Epithelial cell of proximal tubule (primary cell): ENCODE data around the gene CRPPA. TPM values are rescaled to one million over a fixed set of nuclear protein-coding genes. Genes with fewer than 3 reads are reported as not detected.
"Not testable (repeated sequence)": the region's sequence is repeated elsewhere in the genome, so short reads cannot be mapped to it uniquely, and the experiment has no call there.

ENCODE experiments used
- DNase-seq: peaks from one replicate; pipeline ENCODE4 v3.0.0-alpha.2; 2011; ENCODE audit warnings: low read depth
- H3K4me3 ChIP-seq: 2 replicates; pipeline ENCODE4 v1.5.1; 2011; ENCODE audit warnings: low read depth, mild to moderate bottlenecking, low read length
- total RNA-seq: library from RNA; depleted of rRNA; stranded (reverse); fragments of >200 nt; gene quantifications from 2 replicates; pipeline ENCODE4 v1.2.3, GENCODE V29; 2015
- TF ChIP-seq, protein P1 (sequence below): conservative IDR thresholded peaks from 2 replicates; pipeline ENCODE4 v1.5.1; 2012; ENCODE audit warnings: low read depth, mild to moderate bottlenecking, low read length

CRPPA gene
- 0.52 and 1.8 TPM in 2 replicates for total RNA-seq

GRCh38 chr7:16421333-16422102 lies at the start of gene CRPPA:
Gene CRPPA (minus strand): TSS chr7:16421538. CDS start chr7:16421322, 216 bp downstream.
- TF ChIP-seq, protein P1, sequence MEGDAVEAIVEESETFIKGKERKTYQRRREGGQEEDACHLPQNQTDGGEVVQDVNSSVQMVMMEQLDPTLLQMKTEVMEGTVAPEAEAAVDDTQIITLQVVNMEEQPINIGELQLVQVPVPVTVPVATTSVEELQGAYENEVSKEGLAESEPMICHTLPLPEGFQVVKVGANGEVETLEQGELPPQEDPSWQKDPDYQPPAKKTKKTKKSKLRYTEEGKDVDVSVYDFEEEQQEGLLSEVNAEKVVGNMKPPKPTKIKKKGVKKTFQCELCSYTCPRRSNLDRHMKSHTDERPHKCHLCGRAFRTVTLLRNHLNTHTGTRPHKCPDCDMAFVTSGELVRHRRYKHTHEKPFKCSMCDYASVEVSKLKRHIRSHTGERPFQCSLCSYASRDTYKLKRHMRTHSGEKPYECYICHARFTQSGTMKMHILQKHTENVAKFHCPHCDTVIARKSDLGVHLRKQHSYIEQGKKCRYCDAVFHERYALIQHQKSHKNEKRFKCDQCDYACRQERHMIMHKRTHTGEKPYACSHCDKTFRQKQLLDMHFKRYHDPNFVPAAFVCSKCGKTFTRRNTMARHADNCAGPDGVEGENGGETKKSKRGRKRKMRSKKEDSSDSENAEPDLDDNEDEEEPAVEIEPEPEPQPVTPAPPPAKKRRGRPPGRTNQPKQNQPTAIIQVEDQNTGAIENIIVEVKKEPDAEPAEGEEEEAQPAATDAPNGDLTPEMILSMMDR: no peak
- DNase-seq: peak; percentile 46
- peak within 1 kb of the TSS; percentile 68 for H3K4me3 ChIP-seq

- TF ChIP-seq, protein P1: no peak
- peak; percentile 4 for DNase-seq
- H3K4me3 ChIP-seq: peak within 1 kb of the TSS; percentile 47
Measured at GRCh38 chr7:16465469-16466361, 44.4 kb upstream of the CRPPA start, which contains the start of gene SOSTDC1. Gene SOSTDC1 (minus strand): TSS chr7:16465738. CDS start chr7:16465668, 70 bp downstream.

- TF ChIP-seq, protein P1: no peak
- H3K4me3 ChIP-seq: peak overlapping the region; percentile 6
- no peak for DNase-seq
Measured at GRCh38 chr7:16463949-16464715, 42.8 kb upstream of the CRPPA start.

- DNase-seq: no peak
- TF ChIP-seq, protein P1: no peak
- no peak overlapping the region for H3K4me3 ChIP-seq
Measured at GRCh38 chr7:16463520-16463919, 42.2 kb upstream of the CRPPA start.

DNA sequence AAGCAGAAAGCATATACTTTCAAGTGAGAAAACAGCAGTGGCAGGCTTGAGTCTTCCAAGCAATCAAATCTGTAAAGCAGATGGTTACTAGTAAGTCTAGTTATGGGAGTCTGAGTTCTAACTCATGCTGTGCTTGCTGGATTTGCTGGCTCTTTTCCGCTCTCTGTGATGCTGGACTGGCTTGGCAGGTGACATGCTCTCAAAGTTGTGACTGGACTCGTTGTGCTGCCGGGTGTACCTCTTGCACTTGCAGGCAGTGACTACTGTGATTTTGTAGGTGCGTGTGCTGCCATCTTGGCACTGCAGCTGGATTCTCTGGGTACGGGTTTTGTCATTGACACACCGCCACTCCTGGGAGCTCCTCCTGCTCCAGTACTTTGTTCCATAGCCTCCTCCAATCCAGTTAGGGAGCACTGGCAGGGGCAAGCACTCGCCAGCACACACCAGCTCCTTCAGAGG lies 41.1 kb upstream of the CRPPA start:
- no peak overlapping the region for H3K4me3 ChIP-seq
- TF ChIP-seq, protein P1: no peak
- DNase-seq: no peak

DNA sequence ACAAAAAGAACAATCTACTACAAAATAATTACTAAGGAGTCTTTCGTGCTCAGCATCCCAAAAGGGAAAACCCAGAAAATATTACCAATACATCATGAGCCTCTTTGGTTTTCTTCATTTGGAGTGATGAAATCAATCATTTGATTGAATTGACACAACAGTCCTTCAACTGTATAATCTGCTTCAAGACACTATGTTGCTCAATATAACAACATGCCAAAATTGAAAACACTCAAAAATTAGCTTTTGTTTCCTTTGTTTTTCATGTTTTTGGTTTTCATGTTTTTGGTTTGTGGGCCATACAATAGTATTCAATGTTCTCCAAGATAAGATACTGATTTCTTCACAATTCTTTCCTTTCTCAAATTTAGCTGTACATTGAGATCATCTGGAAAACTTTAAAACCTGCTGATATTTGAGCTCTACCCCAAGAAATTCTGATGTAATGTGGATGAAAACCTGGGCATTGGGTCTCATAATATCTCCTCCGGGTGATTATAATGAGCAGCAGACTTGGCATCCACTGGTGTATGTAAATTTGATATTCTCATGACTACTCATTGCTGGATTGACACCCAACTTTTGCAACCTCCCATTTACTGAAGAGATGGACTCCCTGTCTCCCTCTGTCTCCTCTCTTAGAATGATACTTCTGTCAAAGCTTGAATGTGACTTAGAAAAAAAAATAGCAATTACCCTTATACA lies 39.6 kb upstream of the CRPPA start:
- TF ChIP-seq, protein P1: no peak
- no peak for DNase-seq
- H3K4me3 ChIP-seq: no peak overlapping the region

GRCh38 chr7:16456303-16456702 lies 35.0 kb upstream of the CRPPA start:
- H3K4me3 ChIP-seq, DNase-seq: not testable (repeated sequence)
